Measurements from ENCODE around the gene RUNX2.
"Not testable (repeated sequence)": the region's sequence is repeated elsewhere in the genome, so short reads cannot be mapped to it uniquely, and the experiment has no call there.

Gene RUNX2

DNA sequence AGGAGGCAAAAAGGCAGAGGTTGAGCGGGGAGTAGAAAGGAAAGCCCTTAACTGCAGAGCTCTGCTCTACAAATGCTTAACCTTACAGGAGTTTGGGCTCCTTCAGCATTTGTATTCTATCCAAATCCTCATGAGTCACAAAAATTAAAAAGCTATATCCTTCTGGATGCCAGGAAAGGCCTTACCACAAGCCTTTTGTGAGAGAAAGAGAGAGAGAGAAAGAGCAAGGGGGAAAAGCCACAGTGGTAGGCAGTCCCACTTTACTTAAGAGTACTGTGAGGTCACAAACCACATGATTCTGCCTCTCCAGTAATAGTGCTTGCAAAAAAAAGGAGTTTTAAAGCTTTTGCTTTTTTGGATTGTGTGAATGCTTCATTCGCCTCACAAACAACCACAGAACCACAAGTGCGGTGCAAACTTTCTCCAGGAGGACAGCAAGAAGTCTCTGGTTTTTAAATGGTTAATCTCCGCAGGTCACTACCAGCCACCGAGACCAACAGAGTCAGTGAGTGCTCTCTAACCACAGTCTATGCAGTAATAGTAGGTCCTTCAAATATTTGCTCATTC is at the start of gene RUNX2:
Gene RUNX2, plus strand, starts transcription at position 375 of the 567 bp plus-strand sequence. CDS start 397 bp downstream, outside the sequence.
- H3K27ac ChIP-seq = no peak within 1 kb of the TSS
- no peak for TF ChIP-seq ZFX (IDR thresholded peaks at IDR 0.05)
- TF ChIP-seq, protein P1, sequence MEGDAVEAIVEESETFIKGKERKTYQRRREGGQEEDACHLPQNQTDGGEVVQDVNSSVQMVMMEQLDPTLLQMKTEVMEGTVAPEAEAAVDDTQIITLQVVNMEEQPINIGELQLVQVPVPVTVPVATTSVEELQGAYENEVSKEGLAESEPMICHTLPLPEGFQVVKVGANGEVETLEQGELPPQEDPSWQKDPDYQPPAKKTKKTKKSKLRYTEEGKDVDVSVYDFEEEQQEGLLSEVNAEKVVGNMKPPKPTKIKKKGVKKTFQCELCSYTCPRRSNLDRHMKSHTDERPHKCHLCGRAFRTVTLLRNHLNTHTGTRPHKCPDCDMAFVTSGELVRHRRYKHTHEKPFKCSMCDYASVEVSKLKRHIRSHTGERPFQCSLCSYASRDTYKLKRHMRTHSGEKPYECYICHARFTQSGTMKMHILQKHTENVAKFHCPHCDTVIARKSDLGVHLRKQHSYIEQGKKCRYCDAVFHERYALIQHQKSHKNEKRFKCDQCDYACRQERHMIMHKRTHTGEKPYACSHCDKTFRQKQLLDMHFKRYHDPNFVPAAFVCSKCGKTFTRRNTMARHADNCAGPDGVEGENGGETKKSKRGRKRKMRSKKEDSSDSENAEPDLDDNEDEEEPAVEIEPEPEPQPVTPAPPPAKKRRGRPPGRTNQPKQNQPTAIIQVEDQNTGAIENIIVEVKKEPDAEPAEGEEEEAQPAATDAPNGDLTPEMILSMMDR (conservative IDR thresholded peaks at IDR 0.05) = no peak

DNA sequence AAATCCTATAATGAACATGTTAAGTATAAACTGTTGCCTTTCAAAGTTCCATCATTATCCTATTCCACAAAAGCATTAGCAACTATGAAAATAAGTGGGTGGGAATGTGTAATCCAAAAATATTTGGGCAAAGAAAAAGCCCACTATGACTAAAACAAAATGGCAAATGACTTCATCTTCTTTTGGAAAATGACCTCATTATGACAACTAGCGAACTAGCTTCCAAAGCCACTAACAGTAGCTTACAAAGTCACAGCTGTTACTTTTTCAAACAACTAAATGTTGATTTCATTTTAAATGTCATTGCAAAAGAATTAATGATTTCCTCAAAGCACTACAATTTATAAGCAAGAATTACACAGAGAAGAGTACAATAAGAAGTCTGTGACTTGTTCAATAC is 49.8 kb upstream of the RUNX2 start:
- H3K27ac ChIP-seq = no peak overlapping the region
- no peak for TF ChIP-seq ZFX (IDR thresholded peaks at IDR 0.05)
- TF ChIP-seq, protein P1 (conservative IDR thresholded peaks at IDR 0.05) = no peak

DNA sequence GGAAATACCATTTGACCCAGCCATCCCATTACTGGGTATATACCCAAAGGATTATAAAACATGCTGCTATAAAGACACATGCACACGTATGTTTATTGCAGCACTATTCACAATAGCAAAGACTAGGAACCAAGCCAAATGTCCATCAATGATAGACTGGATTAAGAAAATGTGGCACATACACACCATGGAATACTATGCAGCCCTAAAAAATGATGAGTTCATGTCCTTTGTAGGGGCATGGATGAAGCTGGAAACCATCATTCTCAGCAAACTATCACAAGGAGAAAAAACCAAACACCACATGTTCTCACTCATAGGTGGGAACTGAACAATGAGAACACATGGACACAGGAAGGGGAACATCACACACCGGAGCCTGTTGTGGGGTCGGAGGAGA is 41.4 kb upstream of the RUNX2 start:
- not testable (repeated sequence) for H3K27ac ChIP-seq

DNA sequence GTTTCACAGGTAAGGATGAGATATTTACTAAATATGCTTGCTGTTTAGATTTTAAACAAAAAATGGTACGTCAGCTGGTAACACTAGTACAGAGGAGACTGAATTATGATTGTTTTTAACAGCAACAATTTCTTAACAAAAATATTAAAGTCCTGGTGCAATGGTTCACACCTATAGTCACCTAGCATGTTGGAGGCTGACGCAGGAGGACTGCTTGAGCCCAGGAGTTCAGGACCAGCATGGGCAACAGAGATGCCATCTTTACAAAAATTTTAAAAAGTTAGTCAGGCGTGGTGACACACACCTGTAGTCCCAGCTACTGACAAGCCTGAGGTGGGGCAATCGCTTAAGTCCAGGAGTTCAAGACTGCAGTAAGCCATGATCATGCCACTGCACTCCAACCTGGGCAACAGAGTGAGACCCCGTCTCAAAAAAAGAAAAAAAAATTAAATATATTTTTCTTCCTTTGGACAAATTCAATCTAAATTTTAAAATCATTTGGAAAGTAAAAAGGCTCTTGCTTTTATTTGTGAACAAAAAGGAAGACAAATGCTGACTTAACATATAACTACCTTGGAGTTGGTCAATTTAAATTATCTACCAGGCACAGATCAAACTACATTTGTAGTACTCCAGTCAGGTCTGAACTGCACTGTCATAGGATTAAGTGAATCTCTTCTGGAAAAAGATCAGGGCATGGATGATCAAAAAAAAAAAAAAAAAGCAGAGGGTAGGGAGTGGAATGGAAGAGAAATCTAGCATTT is 38.2 kb upstream of the RUNX2 start:
- no peak for TF ChIP-seq ZFX (IDR thresholded peaks at IDR 0.05)
- TF ChIP-seq, protein P1 (conservative IDR thresholded peaks at IDR 0.05) = no peak
- no peak overlapping the region for H3K27ac ChIP-seq

DNA sequence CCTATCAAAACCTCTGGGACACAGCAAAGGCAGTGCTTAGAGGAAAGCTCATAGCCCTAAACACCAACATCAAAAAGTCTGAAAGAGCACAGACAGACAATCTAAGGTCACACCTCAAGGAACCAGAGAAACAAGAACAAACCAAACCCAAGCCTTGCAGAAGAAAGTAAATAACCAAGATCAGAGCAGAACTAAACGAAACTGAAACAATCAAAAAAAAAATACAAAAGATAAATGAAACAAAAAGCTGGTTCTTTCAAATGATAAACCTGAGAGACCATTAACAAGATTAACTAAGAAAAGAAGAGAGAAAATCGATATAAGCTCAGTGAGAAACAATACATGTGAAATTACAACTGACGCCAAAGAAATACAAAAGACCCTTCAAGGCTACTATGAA is 34.8 kb upstream of the RUNX2 start:
- TF ChIP-seq ZFX (IDR thresholded peaks at IDR 0.05) = no peak
- TF ChIP-seq, protein P1 (conservative IDR thresholded peaks at IDR 0.05) = no peak
- no peak overlapping the region for H3K27ac ChIP-seq

DNA sequence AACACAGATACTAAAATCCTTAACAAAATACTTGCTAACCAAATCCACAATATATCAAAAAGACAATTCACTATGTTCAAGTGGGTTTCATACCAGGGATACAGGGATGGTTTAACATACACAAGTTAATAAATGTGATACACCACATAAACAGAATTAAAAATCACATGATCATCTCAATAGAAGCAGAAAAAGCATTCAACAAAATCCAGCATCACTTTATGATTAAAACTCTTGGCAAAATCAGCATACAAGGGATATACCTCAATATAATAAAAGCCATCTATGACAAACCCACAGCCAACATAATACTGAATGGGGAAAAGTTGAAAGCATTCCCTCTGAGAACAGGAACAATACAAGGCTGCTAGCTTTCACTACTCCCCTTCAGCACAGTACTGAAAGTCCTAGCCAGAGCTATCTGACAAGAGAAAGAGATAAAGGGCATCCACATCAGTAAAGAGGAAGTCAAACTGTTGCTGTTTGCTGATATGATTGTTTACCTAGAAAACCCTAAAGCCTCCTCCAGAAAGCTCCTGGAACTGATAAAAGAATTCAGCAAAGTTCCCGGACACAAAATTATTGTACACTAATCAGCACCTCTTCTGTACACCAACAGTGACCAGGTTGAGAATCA is 33.9 kb upstream of the RUNX2 start:
- H3K27ac ChIP-seq = not testable (repeated sequence)

DNA sequence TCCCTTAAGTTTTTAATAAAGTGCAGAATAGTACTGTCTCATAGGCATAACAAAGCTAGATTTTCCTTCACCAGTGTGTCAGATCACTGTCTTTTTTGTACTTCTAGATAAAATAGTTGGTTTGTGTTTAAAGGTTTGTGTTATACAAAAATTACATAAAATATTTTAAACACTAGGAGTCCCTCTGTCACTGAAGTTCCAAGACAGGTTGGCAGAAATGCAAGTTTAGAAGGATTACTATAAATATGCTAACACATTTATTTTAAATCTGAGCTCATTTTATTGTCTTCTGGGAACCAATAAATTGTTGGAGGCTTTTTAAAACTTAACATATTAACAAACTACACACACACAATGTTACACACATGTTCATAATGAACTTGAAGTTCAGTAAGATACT is 30.8 kb upstream of the RUNX2 start:
- no peak overlapping the region for H3K27ac ChIP-seq
- TF ChIP-seq, protein P1 (conservative IDR thresholded peaks at IDR 0.05) = peak; percentile 10; the same call in 1 of the 2 replicates
- no peak for TF ChIP-seq ZFX (IDR thresholded peaks at IDR 0.05)

DNA sequence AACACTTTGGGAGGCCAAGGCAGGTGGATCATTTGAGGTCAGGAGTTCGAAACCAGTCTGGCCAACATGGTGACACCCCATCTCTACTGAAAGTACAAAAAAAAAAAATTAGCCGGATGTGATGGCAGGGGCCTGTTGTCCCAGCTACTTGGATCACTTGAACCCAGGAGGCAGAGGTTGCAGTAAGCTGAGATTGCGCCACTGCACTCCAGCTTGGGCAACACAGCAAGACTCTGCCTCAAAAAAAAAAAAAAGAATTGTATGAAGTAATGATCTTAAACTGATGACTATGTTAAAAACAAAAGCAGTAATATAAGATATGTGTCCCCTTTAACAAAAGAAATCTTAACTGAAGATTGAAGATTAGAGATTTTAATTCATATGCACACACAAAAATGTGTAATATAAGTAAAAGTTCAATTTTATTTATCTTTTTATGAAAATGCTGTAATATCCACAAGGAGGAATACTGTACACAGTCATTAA is 29.0 kb upstream of the RUNX2 start:
- H3K27ac ChIP-seq = no peak overlapping the region
- TF ChIP-seq, protein P1 (conservative IDR thresholded peaks at IDR 0.05) = no peak
- no peak for TF ChIP-seq ZFX (IDR thresholded peaks at IDR 0.05)

All from C4-2B (cell line).